SU-DHL-6 (cell line): ENCODE data around the gene XRCC4.

Experiments
- H2AFZ ChIP-seq: fragments of 200-600 bp; sonication (generic); 2 replicates; pipeline ENCODE4 v1.6.1; 2014; ENCODE audit warnings: low read depth, mild to moderate bottlenecking, moderate library complexity, mixed read lengths, antibody characterized with exemption, low read length; ENCODE audit not compliant: severe bottlenecking
- H3F3A ChIP-seq: fragments of 200-600 bp; shearing (Covaris generic); 2 replicates; pipeline ENCODE4 v1.6.0; 2016; ENCODE audit warnings: antibody characterized with exemption, mild to moderate bottlenecking; ENCODE audit not compliant: insufficient read depth
- H3K27ac ChIP-seq: fragments of 200-600 bp; sonication (generic); 2 replicates; pipeline ENCODE4 v1.5.1; 2016; ENCODE audit warnings: low read depth, mild to moderate bottlenecking, low read length, moderate library complexity, mixed read lengths
- H3K27me3 ChIP-seq: fragments of 200-600 bp; sonication (generic), shearing (Covaris generic); 2 replicates; pipeline ENCODE4 v1.6.0; 2014; ENCODE audit warnings: mild to moderate bottlenecking, low read length
- H3K36me3 ChIP-seq: fragments of 200-600 bp; sonication (generic); 2 replicates; pipeline ENCODE4 v1.6.1; 2014; ENCODE audit warnings: mild to moderate bottlenecking, low read length, mixed read lengths
- H3K4me2 ChIP-seq: fragments of 300-600, 200-600 bp; shearing (Covaris generic), sonication (generic); 2 replicates; pipeline ENCODE4 v1.6.0; 2014; ENCODE audit warnings: low read length, low read depth, mild to moderate bottlenecking; ENCODE audit not compliant: poor library complexity, severe bottlenecking
- H3K4me3 ChIP-seq: fragments of 200-600 bp; sonication (generic); 2 replicates; pipeline ENCODE4 v1.5.1; 2014; ENCODE audit warnings: antibody characterized with exemption, low read length, mild to moderate bottlenecking, mixed read lengths; ENCODE audit not compliant: insufficient read depth, poor library complexity, severe bottlenecking
- H3K79me2 ChIP-seq: fragments of 200-600 bp; sonication (generic); 2 replicates; pipeline ENCODE4 v1.6.1; 2014; ENCODE audit warnings: mild to moderate bottlenecking, low read length, moderate library complexity; ENCODE audit not compliant: insufficient read depth
- H3K9ac ChIP-seq: fragments of 200-600 bp; sonication (generic); 2 replicates; pipeline ENCODE4 v1.7.0; 2014; ENCODE audit warnings: mild to moderate bottlenecking, low read length
- H3K9me2 ChIP-seq: fragments of 200-600 bp; sonication (generic); replicated peaks from 2 replicates; pipeline ENCODE4 v1.6.1; 2014; ENCODE audit warnings: low read length; ENCODE audit not compliant: insufficient read depth
- H3K9me3 ChIP-seq: fragments of 200-600 bp; sonication (generic); 2 replicates; pipeline ENCODE4 v1.6.1; 2014; ENCODE audit warnings: low read length, mixed read lengths; ENCODE audit not compliant: insufficient read depth
- H4K20me1 ChIP-seq: fragments of 200-600 bp; sonication (generic); 2 replicates; pipeline ENCODE4 v1.6.1; 2014; ENCODE audit warnings: low read depth, mild to moderate bottlenecking, antibody characterized with exemption, low read length, moderate library complexity, mixed read lengths
- EZH2phosphoT487 ChIP-seq: fragments of 200-600 bp; sonication (generic), shearing (Covaris generic); conservative IDR thresholded peaks from 2 replicates; pipeline ENCODE4 v1.6.1; 2018; ENCODE audit warnings: mild to moderate bottlenecking, antibody characterized with exemption, low read length, moderate library complexity, mixed read lengths
- TF ChIP-seq, protein P1 (sequence below): fragments of 200-600 bp; sonication (generic); IDR thresholded peaks from one replicate; pipeline ENCODE4 v1.5.1; 2017; ENCODE audit warnings: antibody characterized with exemption, mild to moderate bottlenecking, low read length, moderate library complexity; ENCODE audit not compliant: insufficient read depth, poor library complexity, severe bottlenecking

XRCC4 gene

DNA sequence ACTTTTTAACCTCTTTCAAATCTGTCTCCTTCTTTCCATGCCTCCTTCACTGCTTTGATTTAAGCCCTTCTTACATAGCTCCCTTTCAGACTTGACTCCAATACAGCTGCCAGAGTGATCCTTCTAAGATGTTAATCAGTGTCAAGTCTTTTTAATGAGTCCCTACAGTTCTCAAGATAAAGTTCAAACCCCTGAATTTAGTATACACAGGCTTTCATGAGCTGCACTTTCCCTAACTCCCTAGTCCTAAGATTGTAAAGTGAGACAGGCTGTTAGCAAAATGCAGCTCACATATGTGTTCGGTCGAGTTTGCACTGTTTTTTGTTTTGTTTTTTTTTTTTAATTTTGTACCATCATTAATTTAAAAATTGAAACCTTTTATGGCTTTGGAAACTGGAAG lies 203.8 kb downstream of the XRCC4 start:
- Histone ChIP-seq H3K9me2 (no peaks in the 10 kb centered on the region), H4K20me1 (no peaks in the 10 kb centered on the region), H3K36me3 (no peaks in the 10 kb centered on the region), H3K79me2 (no peaks in the 10 kb centered on the region), H2AFZ (no peak overlapping the region), H3K4me2 (no peak overlapping the region), H3K9ac (no peak overlapping the region), H3F3A (no peaks in the 10 kb centered on the region), H3K4me3 (no peak overlapping the region), H3K9me3 (no peaks in the 10 kb centered on the region), H3K27me3 (no peaks in the 10 kb centered on the region), H3K27ac (no peak overlapping the region)
- TF ChIP-seq, protein P1, sequence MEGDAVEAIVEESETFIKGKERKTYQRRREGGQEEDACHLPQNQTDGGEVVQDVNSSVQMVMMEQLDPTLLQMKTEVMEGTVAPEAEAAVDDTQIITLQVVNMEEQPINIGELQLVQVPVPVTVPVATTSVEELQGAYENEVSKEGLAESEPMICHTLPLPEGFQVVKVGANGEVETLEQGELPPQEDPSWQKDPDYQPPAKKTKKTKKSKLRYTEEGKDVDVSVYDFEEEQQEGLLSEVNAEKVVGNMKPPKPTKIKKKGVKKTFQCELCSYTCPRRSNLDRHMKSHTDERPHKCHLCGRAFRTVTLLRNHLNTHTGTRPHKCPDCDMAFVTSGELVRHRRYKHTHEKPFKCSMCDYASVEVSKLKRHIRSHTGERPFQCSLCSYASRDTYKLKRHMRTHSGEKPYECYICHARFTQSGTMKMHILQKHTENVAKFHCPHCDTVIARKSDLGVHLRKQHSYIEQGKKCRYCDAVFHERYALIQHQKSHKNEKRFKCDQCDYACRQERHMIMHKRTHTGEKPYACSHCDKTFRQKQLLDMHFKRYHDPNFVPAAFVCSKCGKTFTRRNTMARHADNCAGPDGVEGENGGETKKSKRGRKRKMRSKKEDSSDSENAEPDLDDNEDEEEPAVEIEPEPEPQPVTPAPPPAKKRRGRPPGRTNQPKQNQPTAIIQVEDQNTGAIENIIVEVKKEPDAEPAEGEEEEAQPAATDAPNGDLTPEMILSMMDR: no peak
- TF ChIP-seq EZH2phosphoT487: no peak

DNA sequence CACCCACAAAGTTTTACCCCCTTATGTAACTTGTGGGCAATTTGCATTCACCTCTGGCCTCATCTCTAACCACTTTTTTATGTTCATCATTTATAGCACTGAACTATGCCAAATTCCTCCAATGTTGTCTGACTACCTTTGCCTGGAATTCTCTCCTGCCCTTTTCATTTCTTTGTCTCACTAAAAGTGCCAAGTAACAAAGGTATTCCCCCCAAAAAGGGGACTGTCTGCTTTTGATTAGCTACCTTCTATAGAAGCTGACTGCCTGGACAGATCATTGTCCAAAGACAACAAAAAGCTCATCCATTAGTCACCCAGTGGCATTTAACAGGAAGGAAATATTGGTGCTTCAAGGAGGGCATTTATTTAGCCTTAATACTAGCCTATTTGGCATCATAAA lies 204.3 kb downstream of the XRCC4 start:
- Histone ChIP-seq H3K4me2 (no peak overlapping the region), H3K27me3 (no peaks in the 10 kb centered on the region), H3K9me2 (no peaks in the 10 kb centered on the region), H3K9ac (no peak overlapping the region), H3K79me2 (no peaks in the 10 kb centered on the region), H3K4me3 (no peak overlapping the region), H3K9me3 (no peaks in the 10 kb centered on the region), H2AFZ (no peak overlapping the region), H4K20me1 (no peaks in the 10 kb centered on the region), H3K27ac (no peak overlapping the region), H3F3A (no peaks in the 10 kb centered on the region), H3K36me3 (no peaks in the 10 kb centered on the region)
- TF ChIP-seq EZH2phosphoT487: no peak

DNA sequence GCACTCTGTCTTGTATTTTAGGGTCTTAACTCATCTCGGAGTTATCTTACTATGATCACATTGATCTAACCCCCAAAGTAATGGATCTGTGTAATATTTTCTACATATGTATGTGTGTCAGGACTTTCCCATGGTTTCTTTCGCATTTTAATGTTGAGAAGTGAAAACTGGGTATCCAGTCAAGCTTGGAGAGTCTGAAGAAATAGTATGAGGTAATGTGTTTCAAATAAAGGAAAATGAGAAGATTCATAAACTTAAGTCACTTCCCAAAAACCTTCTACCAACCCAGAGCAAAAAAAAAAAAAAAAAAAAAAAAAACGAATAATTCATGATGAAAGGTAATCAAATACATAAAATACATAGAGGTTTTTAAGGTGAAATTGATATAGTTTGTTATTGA lies 206.4 kb downstream of the XRCC4 start:
- Histone ChIP-seq H3K27me3 (no peaks in the 10 kb centered on the region), H3K9me2 (no peaks in the 10 kb centered on the region), H3K4me3 (no peak overlapping the region), H4K20me1 (no peaks in the 10 kb centered on the region), H3K79me2 (no peaks in the 10 kb centered on the region), H3K4me2 (no peak overlapping the region), H3K9ac (no peak overlapping the region), H2AFZ (no peak overlapping the region), H3K27ac (no peak overlapping the region), H3K36me3 (no peaks in the 10 kb centered on the region), H3K9me3 (no peaks in the 10 kb centered on the region), H3F3A (no peaks in the 10 kb centered on the region)
- no peak for TF ChIP-seq EZH2phosphoT487
- TF ChIP-seq, protein P1: no peak

DNA sequence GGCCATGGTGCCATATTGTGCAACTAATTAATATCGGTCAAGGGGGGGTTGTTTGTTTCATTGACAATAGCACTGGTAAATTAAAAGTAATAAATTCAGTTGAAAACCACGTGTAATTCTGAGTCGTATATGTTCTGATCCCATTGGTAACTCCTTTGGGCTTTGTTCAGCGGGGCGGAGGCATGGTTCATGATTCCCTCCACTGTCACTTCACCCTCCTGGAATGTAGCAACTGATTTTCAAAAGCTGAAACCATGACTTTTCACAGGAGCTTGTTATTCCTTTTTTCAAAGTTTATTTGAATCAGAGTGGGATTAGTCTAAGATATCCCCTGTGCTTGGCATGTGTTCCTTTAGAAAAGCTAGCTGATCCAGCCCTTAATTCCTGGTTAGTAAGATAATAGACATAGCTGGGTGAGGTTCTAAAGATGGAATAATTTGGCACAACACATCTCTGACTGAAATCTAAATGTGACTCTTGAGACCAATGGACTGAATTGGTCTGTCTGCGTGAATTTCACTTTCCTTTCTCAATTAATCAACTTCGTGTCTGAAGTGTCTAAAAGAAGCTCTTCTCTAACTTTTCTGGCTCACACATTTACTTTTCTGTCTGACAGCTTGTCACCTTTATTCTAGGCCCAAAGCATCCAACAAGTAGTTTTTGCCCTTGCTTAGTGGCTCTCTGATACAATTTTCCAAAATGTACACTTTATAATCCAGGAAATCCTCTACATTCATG lies 208.5 kb downstream of the XRCC4 start:
- TF ChIP-seq EZH2phosphoT487: no peak
- TF ChIP-seq, protein P1: no peak
- Histone ChIP-seq H3F3A (no peaks in the 10 kb centered on the region), H2AFZ (no peak overlapping the region), H3K4me2 (no peak overlapping the region), H3K9me2 (no peaks in the 10 kb centered on the region), H3K36me3 (no peaks in the 10 kb centered on the region), H4K20me1 (no peaks in the 10 kb centered on the region), H3K9me3 (no peaks in the 10 kb centered on the region), H3K79me2 (no peaks in the 10 kb centered on the region), H3K27ac (no peak overlapping the region), H3K27me3 (no peaks in the 10 kb centered on the region), H3K4me3 (no peak overlapping the region), H3K9ac (no peak overlapping the region)
